HepG2 (cell line): ENCODE results near the gene LIN28A. TPM values are rescaled to one million over a fixed set of nuclear protein-coding genes. Genes with fewer than 3 reads are reported as not detected.

Source experiments
- ATF7 ChIP-seq, 2 experiments: fragments of 450-650 bp in 1 of 2; sonication (generic) in 1 of 2; formaldehyde crosslinking in 1 of 2; IDR thresholded peaks; 2 replicates each; pipeline versions ENCODE4 v1.4.0 to v1.6.1; 2016 to 2020; ENCODE audit warnings: antibody characterized with exemption in 1 of 2, mild to moderate bottlenecking in 1 of 2, missing genetic modification reagents in 1 of 2
- HNRNPUL1 ChIP-seq: fragments of 200-400 bp; formaldehyde crosslinking; IDR thresholded peaks from 2 replicates; pipeline ENCODE4 v1.6.1; 2017; ENCODE audit warnings: low read depth, mild to moderate bottlenecking, low read length, moderate library complexity
- ZSCAN20 ChIP-seq: sonication (generic); formaldehyde crosslinking; IDR thresholded peaks from 2 replicates; pipeline ENCODE4 v1.4.0; 2020; ENCODE audit warnings: missing genetic modification reagents, mild to moderate bottlenecking, borderline replicate concordance
- polyA plus RNA-seq, 8 experiments: library from polyadenylated mRNA; depleted of rRNA in 3 of 8; stranded (reverse) in 7 of 8; unstranded in 1 of 8; fragments of >200 nt; fragmentation: Illumina TruSeq in 4 of 8; extraction: Trizol in 4 of 8; gene quantifications; 2 replicates each; pipeline versions ENCODE4 v1.2.1 to v1.2.3, GENCODE V29; 2011 to 2016; ENCODE audit warnings: low read depth in 4 of 8, missing spikeins in 1 of 8, mixed read lengths in 1 of 8; ENCODE audit not compliant: insufficient read depth in 1 of 8
- total RNA-seq, 5 experiments: library from RNA; depleted of rRNA; stranded (reverse); fragments of >200 nt; fragmentation: Illumina TruSeq; extraction: Trizol; gene quantifications; 2 replicates each; pipeline ENCODE4 v1.2.3, GENCODE V29; 2016; ENCODE audit warnings: low read depth in 1 of 5
- TF ChIP-seq, protein P1 (sequence below): sonication (generic); formaldehyde crosslinking; IDR thresholded peaks from 2 replicates; pipeline ENCODE4 v1.4.0; 2020; ENCODE audit warnings: missing genetic modification reagents
- TF ChIP-seq, protein P2 (sequence below): sonication (generic); formaldehyde crosslinking; IDR thresholded peaks from 2 replicates; pipeline ENCODE4 v1.5.0; 2020; ENCODE audit warnings: mild to moderate bottlenecking, missing genetic modification reagents
- TF ChIP-seq, protein P3 (sequence below): IDR thresholded peaks from 2 replicates; pipeline ENCODE4 v1.6.1; 2016; ENCODE audit warnings: low read depth, missing genetic modification reagents, missing compliant biosample characterization
- TF ChIP-seq, protein P4 (sequence below): sonication (generic); formaldehyde crosslinking; IDR thresholded peaks from 2 replicates; pipeline ENCODE4 v1.4.0; 2020; ENCODE audit warnings: missing genetic modification reagents, mild to moderate bottlenecking, borderline replicate concordance
- TF ChIP-seq, protein P5 (sequence below): sonication (generic); formaldehyde crosslinking; IDR thresholded peaks from 2 replicates; pipeline ENCODE4 v1.5.1; 2020; ENCODE audit warnings: mild to moderate bottlenecking, missing genetic modification reagents, borderline replicate concordance

Gene LIN28A
- total and polyA plus RNA-seq, 2 of the 13 experiments (the other 11 are each of a cell fraction or from before 2014, with no cell fraction given): not detected

DNA sequence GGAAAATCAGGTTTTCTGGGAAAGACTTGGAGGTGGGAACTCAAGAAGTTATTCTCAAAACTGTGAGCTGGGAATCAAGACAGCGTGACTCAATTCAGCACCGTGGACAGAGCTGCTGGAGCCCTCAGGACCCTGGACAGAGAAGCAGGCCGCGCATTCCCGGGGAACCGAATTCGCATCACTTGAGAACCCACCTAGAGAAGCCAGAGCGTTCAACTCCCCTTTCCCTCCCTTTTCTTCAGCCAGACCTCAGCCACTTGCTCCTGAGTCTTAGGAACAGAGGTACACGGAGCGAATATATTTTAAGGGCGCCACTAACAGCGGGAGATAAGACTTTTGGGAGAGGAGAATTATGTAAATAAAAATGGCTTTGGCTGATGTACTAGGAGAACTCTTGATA, 2.0 kb upstream of the LIN28A start (continued):
- TF ChIP-seq, protein P1, sequence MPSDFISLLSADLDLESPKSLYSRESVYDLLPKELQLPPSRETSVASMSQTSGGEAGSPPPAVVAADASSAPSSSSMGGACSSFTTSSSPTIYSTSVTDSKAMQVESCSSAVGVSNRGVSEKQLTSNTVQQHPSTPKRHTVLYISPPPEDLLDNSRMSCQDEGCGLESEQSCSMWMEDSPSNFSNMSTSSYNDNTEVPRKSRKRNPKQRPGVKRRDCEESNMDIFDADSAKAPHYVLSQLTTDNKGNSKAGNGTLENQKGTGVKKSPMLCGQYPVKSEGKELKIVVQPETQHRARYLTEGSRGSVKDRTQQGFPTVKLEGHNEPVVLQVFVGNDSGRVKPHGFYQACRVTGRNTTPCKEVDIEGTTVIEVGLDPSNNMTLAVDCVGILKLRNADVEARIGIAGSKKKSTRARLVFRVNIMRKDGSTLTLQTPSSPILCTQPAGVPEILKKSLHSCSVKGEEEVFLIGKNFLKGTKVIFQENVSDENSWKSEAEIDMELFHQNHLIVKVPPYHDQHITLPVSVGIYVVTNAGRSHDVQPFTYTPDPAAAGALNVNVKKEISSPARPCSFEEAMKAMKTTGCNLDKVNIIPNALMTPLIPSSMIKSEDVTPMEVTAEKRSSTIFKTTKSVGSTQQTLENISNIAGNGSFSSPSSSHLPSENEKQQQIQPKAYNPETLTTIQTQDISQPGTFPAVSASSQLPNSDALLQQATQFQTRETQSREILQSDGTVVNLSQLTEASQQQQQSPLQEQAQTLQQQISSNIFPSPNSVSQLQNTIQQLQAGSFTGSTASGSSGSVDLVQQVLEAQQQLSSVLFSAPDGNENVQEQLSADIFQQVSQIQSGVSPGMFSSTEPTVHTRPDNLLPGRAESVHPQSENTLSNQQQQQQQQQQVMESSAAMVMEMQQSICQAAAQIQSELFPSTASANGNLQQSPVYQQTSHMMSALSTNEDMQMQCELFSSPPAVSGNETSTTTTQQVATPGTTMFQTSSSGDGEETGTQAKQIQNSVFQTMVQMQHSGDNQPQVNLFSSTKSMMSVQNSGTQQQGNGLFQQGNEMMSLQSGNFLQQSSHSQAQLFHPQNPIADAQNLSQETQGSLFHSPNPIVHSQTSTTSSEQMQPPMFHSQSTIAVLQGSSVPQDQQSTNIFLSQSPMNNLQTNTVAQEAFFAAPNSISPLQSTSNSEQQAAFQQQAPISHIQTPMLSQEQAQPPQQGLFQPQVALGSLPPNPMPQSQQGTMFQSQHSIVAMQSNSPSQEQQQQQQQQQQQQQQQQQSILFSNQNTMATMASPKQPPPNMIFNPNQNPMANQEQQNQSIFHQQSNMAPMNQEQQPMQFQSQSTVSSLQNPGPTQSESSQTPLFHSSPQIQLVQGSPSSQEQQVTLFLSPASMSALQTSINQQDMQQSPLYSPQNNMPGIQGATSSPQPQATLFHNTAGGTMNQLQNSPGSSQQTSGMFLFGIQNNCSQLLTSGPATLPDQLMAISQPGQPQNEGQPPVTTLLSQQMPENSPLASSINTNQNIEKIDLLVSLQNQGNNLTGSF (CRISPR knock-in tag): peak; percentile 100
- TF ChIP-seq, protein P2, sequence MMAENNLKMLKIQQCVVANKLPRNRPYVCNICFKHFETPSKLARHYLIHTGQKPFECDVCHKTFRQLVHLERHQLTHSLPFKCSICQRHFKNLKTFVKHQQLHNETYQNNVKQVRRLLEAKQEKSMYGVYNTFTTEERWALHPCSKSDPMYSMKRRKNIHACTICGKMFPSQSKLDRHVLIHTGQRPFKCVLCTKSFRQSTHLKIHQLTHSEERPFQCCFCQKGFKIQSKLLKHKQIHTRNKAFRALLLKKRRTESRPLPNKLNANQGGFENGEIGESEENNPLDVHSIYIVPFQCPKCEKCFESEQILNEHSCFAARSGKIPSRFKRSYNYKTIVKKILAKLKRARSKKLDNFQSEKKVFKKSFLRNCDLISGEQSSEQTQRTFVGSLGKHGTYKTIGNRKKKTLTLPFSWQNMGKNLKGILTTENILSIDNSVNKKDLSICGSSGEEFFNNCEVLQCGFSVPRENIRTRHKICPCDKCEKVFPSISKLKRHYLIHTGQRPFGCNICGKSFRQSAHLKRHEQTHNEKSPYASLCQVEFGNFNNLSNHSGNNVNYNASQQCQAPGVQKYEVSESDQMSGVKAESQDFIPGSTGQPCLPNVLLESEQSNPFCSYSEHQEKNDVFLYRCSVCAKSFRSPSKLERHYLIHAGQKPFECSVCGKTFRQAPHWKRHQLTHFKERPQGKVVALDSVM (CRISPR knock-in tag): peak; percentile 87
- TF ChIP-seq, protein P3, sequence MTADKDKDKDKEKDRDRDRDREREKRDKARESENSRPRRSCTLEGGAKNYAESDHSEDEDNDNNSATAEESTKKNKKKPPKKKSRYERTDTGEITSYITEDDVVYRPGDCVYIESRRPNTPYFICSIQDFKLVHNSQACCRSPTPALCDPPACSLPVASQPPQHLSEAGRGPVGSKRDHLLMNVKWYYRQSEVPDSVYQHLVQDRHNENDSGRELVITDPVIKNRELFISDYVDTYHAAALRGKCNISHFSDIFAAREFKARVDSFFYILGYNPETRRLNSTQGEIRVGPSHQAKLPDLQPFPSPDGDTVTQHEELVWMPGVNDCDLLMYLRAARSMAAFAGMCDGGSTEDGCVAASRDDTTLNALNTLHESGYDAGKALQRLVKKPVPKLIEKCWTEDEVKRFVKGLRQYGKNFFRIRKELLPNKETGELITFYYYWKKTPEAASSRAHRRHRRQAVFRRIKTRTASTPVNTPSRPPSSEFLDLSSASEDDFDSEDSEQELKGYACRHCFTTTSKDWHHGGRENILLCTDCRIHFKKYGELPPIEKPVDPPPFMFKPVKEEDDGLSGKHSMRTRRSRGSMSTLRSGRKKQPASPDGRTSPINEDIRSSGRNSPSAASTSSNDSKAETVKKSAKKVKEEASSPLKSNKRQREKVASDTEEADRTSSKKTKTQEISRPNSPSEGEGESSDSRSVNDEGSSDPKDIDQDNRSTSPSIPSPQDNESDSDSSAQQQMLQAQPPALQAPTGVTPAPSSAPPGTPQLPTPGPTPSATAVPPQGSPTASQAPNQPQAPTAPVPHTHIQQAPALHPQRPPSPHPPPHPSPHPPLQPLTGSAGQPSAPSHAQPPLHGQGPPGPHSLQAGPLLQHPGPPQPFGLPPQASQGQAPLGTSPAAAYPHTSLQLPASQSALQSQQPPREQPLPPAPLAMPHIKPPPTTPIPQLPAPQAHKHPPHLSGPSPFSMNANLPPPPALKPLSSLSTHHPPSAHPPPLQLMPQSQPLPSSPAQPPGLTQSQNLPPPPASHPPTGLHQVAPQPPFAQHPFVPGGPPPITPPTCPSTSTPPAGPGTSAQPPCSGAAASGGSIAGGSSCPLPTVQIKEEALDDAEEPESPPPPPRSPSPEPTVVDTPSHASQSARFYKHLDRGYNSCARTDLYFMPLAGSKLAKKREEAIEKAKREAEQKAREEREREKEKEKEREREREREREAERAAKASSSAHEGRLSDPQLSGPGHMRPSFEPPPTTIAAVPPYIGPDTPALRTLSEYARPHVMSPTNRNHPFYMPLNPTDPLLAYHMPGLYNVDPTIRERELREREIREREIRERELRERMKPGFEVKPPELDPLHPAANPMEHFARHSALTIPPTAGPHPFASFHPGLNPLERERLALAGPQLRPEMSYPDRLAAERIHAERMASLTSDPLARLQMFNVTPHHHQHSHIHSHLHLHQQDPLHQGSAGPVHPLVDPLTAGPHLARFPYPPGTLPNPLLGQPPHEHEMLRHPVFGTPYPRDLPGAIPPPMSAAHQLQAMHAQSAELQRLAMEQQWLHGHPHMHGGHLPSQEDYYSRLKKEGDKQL: peak; percentile 94
- TF ChIP-seq ATF7 (IDR thresholded peaks at IDR 0.05) (no peak), ATF7 (CRISPR knock-in tag; IDR thresholded peaks at IDR 0.05) (peak; percentile 91), HNRNPUL1 (no peak), ZSCAN20 (CRISPR knock-in tag) (peak; percentile 100)
- TF ChIP-seq, protein P4, sequence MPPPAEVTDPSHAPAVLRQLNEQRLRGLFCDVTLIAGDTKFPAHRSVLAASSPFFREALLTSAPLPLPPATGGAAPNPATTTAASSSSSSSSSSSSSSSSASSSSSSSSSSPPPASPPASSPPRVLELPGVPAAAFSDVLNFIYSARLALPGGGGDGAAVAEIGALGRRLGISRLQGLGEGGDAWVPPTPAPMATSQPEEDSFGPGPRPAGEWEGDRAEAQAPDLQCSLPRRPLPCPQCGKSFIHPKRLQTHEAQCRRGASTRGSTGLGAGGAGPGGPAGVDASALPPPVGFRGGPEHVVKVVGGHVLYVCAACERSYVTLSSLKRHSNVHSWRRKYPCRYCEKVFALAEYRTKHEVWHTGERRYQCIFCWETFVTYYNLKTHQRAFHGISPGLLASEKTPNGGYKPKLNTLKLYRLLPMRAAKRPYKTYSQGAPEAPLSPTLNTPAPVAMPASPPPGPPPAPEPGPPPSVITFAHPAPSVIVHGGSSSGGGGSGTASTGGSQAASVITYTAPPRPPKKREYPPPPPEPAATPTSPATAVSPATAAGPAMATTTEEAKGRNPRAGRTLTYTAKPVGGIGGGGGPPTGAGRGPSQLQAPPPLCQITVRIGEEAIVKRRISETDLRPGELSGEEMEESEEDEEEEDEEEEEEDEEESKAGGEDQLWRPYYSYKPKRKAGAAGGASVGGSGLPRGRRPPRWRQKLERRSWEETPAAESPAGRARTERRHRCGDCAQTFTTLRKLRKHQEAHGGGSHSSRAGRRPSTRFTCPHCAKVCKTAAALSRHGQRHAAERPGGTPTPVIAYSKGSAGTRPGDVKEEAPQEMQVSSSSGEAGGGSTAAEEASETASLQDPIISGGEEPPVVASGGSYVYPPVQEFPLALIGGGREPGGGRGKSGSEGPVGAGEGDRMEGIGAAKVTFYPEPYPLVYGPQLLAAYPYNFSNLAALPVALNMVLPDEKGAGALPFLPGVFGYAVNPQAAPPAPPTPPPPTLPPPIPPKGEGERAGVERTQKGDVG (CRISPR knock-in tag): peak; percentile 100
- TF ChIP-seq, protein P5, sequence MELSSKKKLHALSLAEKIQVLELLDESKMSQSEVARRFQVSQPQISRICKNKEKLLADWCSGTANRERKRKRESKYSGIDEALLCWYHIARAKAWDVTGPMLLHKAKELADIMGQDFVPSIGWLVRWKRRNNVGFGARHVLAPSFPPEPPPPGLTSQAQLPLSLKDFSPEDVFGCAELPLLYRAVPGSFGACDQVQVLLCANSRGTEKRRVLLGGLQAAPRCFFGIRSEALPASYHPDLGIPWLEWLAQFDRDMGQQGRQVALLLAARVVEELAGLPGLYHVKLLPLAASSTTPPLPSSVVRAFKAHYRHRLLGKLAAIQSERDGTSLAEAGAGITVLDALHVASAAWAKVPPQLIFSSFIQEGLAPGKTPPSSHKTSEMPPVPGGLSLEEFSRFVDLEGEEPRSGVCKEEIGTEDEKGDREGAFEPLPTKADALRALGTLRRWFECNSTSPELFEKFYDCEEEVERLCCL: peak; percentile 100
